ENCODE results near the gene CASZ1.

GRCh38 chr1:10829067-10829818 lies 32.8 kb upstream of the CASZ1 start:
- TF ChIP-seq CTCF (IDR thresholded peaks at IDR 0.05) (no peak), ZFX (IDR thresholded peaks at IDR 0.05; ENCODE audit: borderline replicate concordance) (no peak)
